Endodermal cell (in vitro differentiated cells): ENCODE measurements around the gene TRNT1. TPM values are rescaled to one million over a fixed set of nuclear protein-coding genes. Genes with fewer than 3 reads are reported as not detected.

Experiments
- DNase-seq: peaks from one replicate; pipeline ENCODE4 v3.0.0-alpha.2; 2017
- H3K27ac ChIP-seq: 2 replicates; pipeline ENCODE4 v1.5.1; 2013; ENCODE audit warnings: mild to moderate bottlenecking, low read depth, low read length, moderate library complexity
- H3K27me3 ChIP-seq: 2 replicates; pipeline ENCODE4 v1.6.1; 2013; ENCODE audit warnings: mild to moderate bottlenecking, low read length, moderate library complexity; ENCODE audit not compliant: insufficient read depth, control insufficient read depth, poor library complexity, severe bottlenecking
- H3K36me3 ChIP-seq: 2 replicates; pipeline ENCODE4 v1.7.0; 2013; ENCODE audit warnings: mild to moderate bottlenecking, low read length, moderate library complexity; ENCODE audit not compliant: control insufficient read depth, insufficient read depth
- H3K4me1 ChIP-seq: one replicate; pipeline ENCODE4 v1.7.0; 2013; ENCODE audit warnings: low read length; ENCODE audit not compliant: control insufficient read depth, insufficient read depth
- H3K4me3 ChIP-seq: 2 replicates; pipeline ENCODE4 v1.5.1; 2013; ENCODE audit warnings: mild to moderate bottlenecking, low read length, moderate library complexity
- H3K9ac ChIP-seq: 2 replicates; pipeline ENCODE4 v1.6.1; 2013; ENCODE audit warnings: mild to moderate bottlenecking, low read length, moderate library complexity; ENCODE audit not compliant: poor library complexity, severe bottlenecking; ENCODE audit errors: extremely low read depth
- H3K9me3 ChIP-seq: 2 replicates; pipeline ENCODE4 v1.6.1; 2013; ENCODE audit warnings: mild to moderate bottlenecking, low read length, moderate library complexity; ENCODE audit not compliant: control insufficient read depth
- H3K27ac Mint-ChIP-seq: 2 replicates; pipeline ENCODE4 v1.8.0; 2020; ENCODE audit warnings: mixed read lengths
- H3K27me3 Mint-ChIP-seq: 2 replicates; pipeline ENCODE4 v1.8.0; 2021; ENCODE audit warnings: mild to moderate bottlenecking, mixed read lengths; ENCODE audit not compliant: insufficient read depth
- H3K36me3 Mint-ChIP-seq: 2 replicates; pipeline ENCODE4 v1.8.0; 2020; ENCODE audit warnings: low read depth, mixed read lengths
- H3K4me1 Mint-ChIP-seq: 2 replicates; pipeline ENCODE4 v1.8.0; 2020; ENCODE audit warnings: mixed read lengths
- H3K4me3 Mint-ChIP-seq: 2 replicates; pipeline ENCODE4 v1.8.0; 2020; ENCODE audit warnings: mild to moderate bottlenecking, moderate library complexity, mixed read lengths
- H3K9me3 Mint-ChIP-seq: 2 replicates; pipeline ENCODE4 v1.8.0; 2020; ENCODE audit warnings: mild to moderate bottlenecking, mixed read lengths
- WGBS, 2 experiments: methylation state at CpG; one replicate each; pipeline versions ENCODE4 v1.1.5 to v1.1.7; 2013; ENCODE audit warnings: missing lambda C conversion rate in 2 of 2, mixed read lengths in 1 of 2; ENCODE audit not compliant: insufficient coverage in 1 of 2, insufficient read length in 1 of 2; 5-methylcytosine and 5-hydroxymethylcytosine counted together
- total RNA-seq, 2 donors: library from RNA; stranded (reverse); fragmentation: NEBNext Ultra II Directional in 1 of 2; extraction: Animal tissue kit (Norgen Biotek cat#: 25700) in 1 of 2; gene quantifications; 2 replicates in 1 of 2; 3 replicates in 1 of 2; pipeline ENCODE4 v1.2.1, GENCODE V29; 2021
- TF ChIP-seq, protein P1 (sequence below): fragments of 200-600 bp; sonication (generic); conservative IDR thresholded peaks from 2 replicates; pipeline ENCODE4 v1.5.0; 2021; ENCODE audit warnings: antibody characterized with exemption, mild to moderate bottlenecking

TRNT1 gene
- total RNA-seq, 2 donors from 2014 or later = 31.8 to 33.5 TPM

DNA sequence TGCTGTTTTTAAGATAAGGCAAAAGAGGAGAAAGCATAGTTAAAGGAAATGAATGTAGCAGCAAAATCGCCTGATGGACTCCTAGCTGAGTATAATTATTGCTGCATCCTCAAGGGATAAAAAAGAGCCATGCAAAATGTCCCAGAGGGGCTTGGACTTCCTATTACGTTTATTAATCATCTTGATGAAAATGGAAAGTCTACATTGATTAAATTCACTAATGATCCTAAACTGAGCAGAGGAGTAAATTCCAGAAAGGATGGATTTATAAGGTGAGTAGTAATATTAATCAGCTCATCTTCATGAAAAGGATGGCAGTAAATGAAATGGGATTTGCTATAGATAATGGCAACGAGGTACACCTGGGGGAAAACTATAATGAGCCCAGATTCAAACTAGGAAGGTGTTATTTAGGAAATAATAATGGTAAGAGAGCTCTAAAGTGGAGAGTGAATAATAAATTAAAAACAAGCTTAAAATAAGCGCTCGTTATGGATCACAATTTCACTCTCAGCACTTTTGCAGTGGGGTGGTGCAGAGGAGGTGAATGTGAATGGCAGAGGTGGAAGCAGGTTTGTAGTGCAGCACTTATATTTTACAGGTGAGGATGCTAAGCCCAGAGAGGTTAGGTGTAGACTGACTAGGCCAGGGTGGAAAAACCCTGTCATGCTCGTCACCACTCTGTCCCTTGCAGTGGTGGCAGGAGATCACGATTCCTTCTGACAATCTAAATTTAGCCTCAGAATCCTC, 38.8 kb upstream of the TRNT1 start:
- no peak for DNase-seq
- Histone ChIP-seq H3K9me3 (no peaks in the 10 kb centered on the region), H3K4me3 (no peak overlapping the region), H3K27me3 (no peaks in the 10 kb centered on the region), H3K4me1 (peaks cover 2% of the 10 kb centered on the region), H3K27ac (no peak overlapping the region), H3K36me3 (no peaks in the 10 kb centered on the region), H3K9ac (no peak overlapping the region)
- H3K9me3 Mint-ChIP-seq = no peaks in the 10 kb centered on the region
- no peak overlapping the region for H3K4me3 Mint-ChIP-seq
- 93 to 95% methylated on average over 7 of the region's 7 CpGs for WGBS, 2 experiments
- H3K36me3 Mint-ChIP-seq = no peaks in the 10 kb centered on the region
- TF ChIP-seq, protein P1, sequence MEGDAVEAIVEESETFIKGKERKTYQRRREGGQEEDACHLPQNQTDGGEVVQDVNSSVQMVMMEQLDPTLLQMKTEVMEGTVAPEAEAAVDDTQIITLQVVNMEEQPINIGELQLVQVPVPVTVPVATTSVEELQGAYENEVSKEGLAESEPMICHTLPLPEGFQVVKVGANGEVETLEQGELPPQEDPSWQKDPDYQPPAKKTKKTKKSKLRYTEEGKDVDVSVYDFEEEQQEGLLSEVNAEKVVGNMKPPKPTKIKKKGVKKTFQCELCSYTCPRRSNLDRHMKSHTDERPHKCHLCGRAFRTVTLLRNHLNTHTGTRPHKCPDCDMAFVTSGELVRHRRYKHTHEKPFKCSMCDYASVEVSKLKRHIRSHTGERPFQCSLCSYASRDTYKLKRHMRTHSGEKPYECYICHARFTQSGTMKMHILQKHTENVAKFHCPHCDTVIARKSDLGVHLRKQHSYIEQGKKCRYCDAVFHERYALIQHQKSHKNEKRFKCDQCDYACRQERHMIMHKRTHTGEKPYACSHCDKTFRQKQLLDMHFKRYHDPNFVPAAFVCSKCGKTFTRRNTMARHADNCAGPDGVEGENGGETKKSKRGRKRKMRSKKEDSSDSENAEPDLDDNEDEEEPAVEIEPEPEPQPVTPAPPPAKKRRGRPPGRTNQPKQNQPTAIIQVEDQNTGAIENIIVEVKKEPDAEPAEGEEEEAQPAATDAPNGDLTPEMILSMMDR = no peak
- peaks cover 1% of the 10 kb centered on the region for H3K27me3 Mint-ChIP-seq
- H3K27ac Mint-ChIP-seq = no peak overlapping the region
- H3K4me1 Mint-ChIP-seq = peaks cover 18% of the 10 kb centered on the region

DNA sequence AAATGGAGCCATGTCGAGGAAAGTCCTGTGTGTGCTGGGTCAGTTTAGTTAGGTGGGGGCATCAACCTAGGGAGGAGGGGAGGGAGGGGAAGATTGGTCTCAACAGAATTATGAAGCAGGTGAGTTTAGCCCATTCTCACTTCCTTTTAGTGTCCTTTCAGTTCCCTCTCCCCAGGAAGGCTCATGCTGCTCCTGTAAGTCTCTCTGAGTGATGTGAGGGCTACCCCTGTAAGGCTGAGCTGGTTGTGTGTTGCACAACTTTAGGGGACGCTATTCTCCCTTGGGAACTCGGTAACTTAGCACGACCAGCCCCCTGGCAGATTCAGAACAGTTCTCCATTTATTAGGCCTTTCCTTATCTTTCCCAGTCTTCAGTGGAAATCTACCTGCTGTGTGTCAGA, 37.7 kb upstream of the TRNT1 start:
- WGBS, 2 experiments = 89% methylated on average over 4 of the region's 4 CpGs; no CpG with 5 or more reads in 1 of the 2 experiments
- Mint-ChIP-seq H3K4me3 (no peak overlapping the region), H3K27me3 (peaks cover 1% of the 10 kb centered on the region), H3K9me3 (no peaks in the 10 kb centered on the region), H3K4me1 (peaks cover 14% of the 10 kb centered on the region), H3K36me3 (no peaks in the 10 kb centered on the region), H3K27ac (no peak overlapping the region)
- Histone ChIP-seq H3K36me3 (no peaks in the 10 kb centered on the region), H3K27ac (no peak overlapping the region), H3K9me3 (no peaks in the 10 kb centered on the region), H3K4me1 (peaks cover 2% of the 10 kb centered on the region), H3K4me3 (no peak overlapping the region), H3K9ac (no peak overlapping the region), H3K27me3 (no peaks in the 10 kb centered on the region)
- TF ChIP-seq, protein P1 = no peak
- no peak for DNase-seq

DNA sequence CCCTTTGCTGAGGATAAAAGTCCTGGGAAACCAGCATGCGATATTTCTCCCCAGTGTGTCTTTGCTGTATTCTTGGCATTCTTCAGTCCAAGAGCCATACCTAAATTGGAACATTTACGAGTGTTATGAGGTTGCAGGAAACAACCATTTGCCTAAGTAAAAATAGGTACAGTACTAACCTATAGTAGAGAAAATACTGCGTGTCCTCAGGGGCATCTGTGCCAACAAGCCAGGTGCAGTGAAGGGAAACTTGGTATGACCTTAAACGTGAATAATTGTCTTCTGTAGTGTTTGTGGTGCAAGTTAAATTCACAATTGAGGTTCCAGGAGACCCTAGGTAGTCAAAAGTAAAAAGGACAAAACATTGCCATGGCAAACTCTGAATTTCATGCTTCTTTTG, 28.8 kb upstream of the TRNT1 start:
- H3K9me3 Mint-ChIP-seq = no peaks in the 10 kb centered on the region
- no peaks in the 10 kb centered on the region for H3K27me3 Mint-ChIP-seq
- peaks cover 4% of the 10 kb centered on the region for H3K4me1 ChIP-seq
- no peak overlapping the region for H3K9ac ChIP-seq
- no peaks in the 10 kb centered on the region for H3K36me3 Mint-ChIP-seq
- peaks cover 13% of the 10 kb centered on the region for H3K4me1 Mint-ChIP-seq
- H3K9me3 ChIP-seq = no peaks in the 10 kb centered on the region
- H3K4me3 ChIP-seq = no peak overlapping the region
- H3K4me3 Mint-ChIP-seq = no peak overlapping the region
- no peak overlapping the region for H3K27ac Mint-ChIP-seq
- WGBS, 2 experiments = 82 to 86% methylated on average over 4 of the region's 4 CpGs
- TF ChIP-seq, protein P1 = no peak
- H3K27me3 ChIP-seq = no peaks in the 10 kb centered on the region
- H3K27ac ChIP-seq = no peak overlapping the region
- no peak for DNase-seq
- no peaks in the 10 kb centered on the region for H3K36me3 ChIP-seq
